Sigmoid colon (tissue), 4 donors: ENCODE results near the gene NKX2-3.

Experiments used
- CTCF ChIP-seq, 4 experiments: fragments of 450-650 bp in 3 of 4; fragments of 200-600 bp in 1 of 4; IDR thresholded peaks; one replicate each; pipeline ENCODE4 v1.5.1; 2016 to 2019; ENCODE audit warnings: antibody characterized with exemption in 4 of 4, mild to moderate bottlenecking in 3 of 4, moderate library complexity in 2 of 4
- EP300 ChIP-seq, 4 donors: sonication (generic); formaldehyde crosslinking; IDR thresholded peaks; one replicate each; pipeline ENCODE4 v1.6.1; 2017; ENCODE audit warnings: antibody characterized with exemption in 4 of 4

- TF ChIP-seq CTCF (IDR thresholded peaks at IDR 0.05), result no peak
- TF ChIP-seq EP300 (IDR thresholded peaks at IDR 0.05), result no peak
Observed at GRCh38 chr10:99520847-99521764, 11.6 kb upstream of the NKX2-3 start.
